ENCODE results near the gene SNTB2.
A peak's percentile ranks its signal among the peaks of the same experiment; 100 is the strongest.

GRCh38 chr16:69199382-69199781 is 12.4 kb downstream of the SNTB2 start:
- TF ChIP-seq CTCF (IDR thresholded peaks at IDR 0.05), result no peak
- no peak for TF ChIP-seq POLR2A (IDR thresholded peaks at IDR 0.05)
- TF ChIP-seq POLR2AphosphoS5 (IDR thresholded peaks at IDR 0.05), result peak in 1 of 3 donors; percentile 10
